H1 (cell line): Measurements from ENCODE around the gene GCLC. TPM values are rescaled to one million over a fixed set of nuclear protein-coding genes. Genes with fewer than 3 reads are reported as not detected.

Experiments
- CTCF ChIA-PET: fragments of 300-600 bp; sonication (Branson Sonifier 250); formaldehyde crosslinking; loops from one replicate; lab custom pipeline; 2021; ENCODE audit not compliant: partially characterized antibody; lab: Charles Lee
- POLR2A ChIA-PET: fragments of 300-600 bp; sonication (Branson Sonifier 250); formaldehyde crosslinking; loops from one replicate; lab custom pipeline; 2021; ENCODE audit warnings: inconsistent platforms; ENCODE audit not compliant: partially characterized antibody; lab: Charles Lee
- DNase-seq, 2 experiments: peaks; one replicate each; pipeline versions ENCODE4 v3.0.0 to v3.0.0-alpha.2; 2010 to 2022; ENCODE audit warnings: low spot score in 2 of 2, low read depth in 1 of 2, mixed read lengths in 1 of 2
- FAIRE-seq: peaks from 2 replicates; lab custom pipeline; 2011; peaks lifted over from hg19 to GRCh38; lab: Jason Lieb, UNC
- H2AFZ ChIP-seq: 2 replicates; pipeline ENCODE4 v1.8.1; 2012; ENCODE audit warnings: low read length, inconsistent platforms
- H2AK5ac ChIP-seq: 2 replicates; pipeline ENCODE4 v1.6.1; 2013; ENCODE audit warnings: low read depth, low read length
- H2BK120ac ChIP-seq: replicated peaks from 2 replicates; pipeline ENCODE3; 2013; ENCODE audit warnings: low read depth, low read length, inconsistent platforms
- H2BK12ac ChIP-seq: 2 replicates; pipeline ENCODE4 v1.6.1; 2013; ENCODE audit warnings: low read depth, low read length
- H2BK15ac ChIP-seq: 2 replicates; pipeline ENCODE4 v1.6.1; 2013; ENCODE audit warnings: low read length
- H2BK20ac ChIP-seq: 2 replicates; pipeline ENCODE4 v1.6.1; 2013; ENCODE audit warnings: low read length
- H2BK5ac ChIP-seq: 2 replicates; pipeline ENCODE4 v1.6.1; 2013; ENCODE audit warnings: low read depth, low read length
- H3K14ac ChIP-seq: 2 replicates; pipeline ENCODE4 v1.6.1; 2013; ENCODE audit warnings: inconsistent platforms; ENCODE audit not compliant: insufficient read length
- H3K18ac ChIP-seq: 2 replicates; pipeline ENCODE4 v1.6.1; 2013; ENCODE audit warnings: low read length; ENCODE audit errors: extremely low read depth
- H3K23ac ChIP-seq: 2 replicates; pipeline ENCODE4 v1.6.1; 2013; ENCODE audit warnings: inconsistent platforms; ENCODE audit not compliant: insufficient read length
- H3K23me2 ChIP-seq: 2 replicates; pipeline ENCODE4 v1.6.1; 2013; ENCODE audit warnings: low read depth, low read length
- H3K27ac ChIP-seq: 2 replicates; pipeline ENCODE4 v1.6.1; 2011; ENCODE audit warnings: low read depth, low read length, inconsistent platforms
- H3K27me3 ChIP-seq, 4 experiments: replicated peaks in 1 of 4; 1 replicate in 1 of 4; 2 replicates in 3 of 4; pipeline versions ENCODE4 v1.6.1 to v1.8.1; 2011 to 2013; ENCODE audit warnings: low read length in 3 of 4, mild to moderate bottlenecking in 3 of 4, inconsistent platforms in 2 of 4, mixed read lengths in 2 of 4, moderate library complexity in 1 of 4; ENCODE audit not compliant: control insufficient read depth in 3 of 4, insufficient read depth in 3 of 4; ENCODE audit errors: extremely low read depth in 1 of 4
- H3K36me3 ChIP-seq, 4 experiments: 2 replicates each; pipeline versions ENCODE4 v1.6.1 to v1.8.1; 2011 to 2013; ENCODE audit warnings: mild to moderate bottlenecking in 4 of 4, low read length in 3 of 4, moderate library complexity in 2 of 4, control low read depth in 1 of 4, inconsistent platforms in 1 of 4; ENCODE audit not compliant: insufficient read depth in 4 of 4, control insufficient read depth in 2 of 4
- H3K4ac ChIP-seq: replicated peaks from 2 replicates; pipeline ENCODE3; 2013; ENCODE audit warnings: low read length, low read depth, mixed read lengths, inconsistent platforms; ENCODE audit not compliant: insufficient read length
- H3K4me1 ChIP-seq, 4 experiments: replicated peaks in 1 of 4; 1 replicate in 1 of 4; 2 replicates in 3 of 4; pipeline versions ENCODE4 v1.6.1 to v1.8.1; 2011 to 2013; ENCODE audit warnings: low read length in 3 of 4, inconsistent platforms in 2 of 4, mixed read lengths in 1 of 4; ENCODE audit not compliant: insufficient read depth in 4 of 4, control insufficient read depth in 3 of 4
- H3K4me2 ChIP-seq, 2 experiments: 2 replicates each; pipeline versions ENCODE4 v1.6.1 to v1.8.1; 2011 to 2013; ENCODE audit warnings: low read depth in 2 of 2, low read length in 2 of 2, control low read depth in 1 of 2, inconsistent platforms in 1 of 2, mild to moderate bottlenecking in 1 of 2; ENCODE audit not compliant: insufficient read depth in 1 of 2
- H3K4me3 ChIP-seq, 4 experiments: fragments of 200-600, 300-600 bp in 1 of 4; sonication (generic), shearing (Covaris generic), sonication (Bioruptor Twin) in 1 of 4; 2 replicates each; pipeline versions ENCODE4 v1.5.1 to v1.8.1; 2011 to 2016; ENCODE audit warnings: low read length in 4 of 4, low read depth in 3 of 4, control low read depth in 2 of 4, inconsistent platforms in 2 of 4, mild to moderate bottlenecking in 2 of 4, mixed read lengths in 1 of 4, moderate library complexity in 1 of 4; ENCODE audit not compliant: insufficient read depth in 2 of 4; ENCODE audit errors: extremely low read depth in 1 of 4
- H3K56ac ChIP-seq: replicated peaks from 2 replicates; pipeline ENCODE3; 2013; ENCODE audit warnings: low read depth, mild to moderate bottlenecking, mixed read lengths, low read length, inconsistent platforms; ENCODE audit not compliant: insufficient read length
- H3K79me1 ChIP-seq: 2 replicates; pipeline ENCODE4 v1.6.1; 2013; ENCODE audit warnings: low read depth, low read length, control low read depth
- H3K79me2 ChIP-seq, 2 experiments: 2 replicates each; pipeline versions ENCODE4 v1.6.1 to v1.8.1; 2012 to 2013; ENCODE audit warnings: low read length in 2 of 2, mild to moderate bottlenecking in 2 of 2, inconsistent platforms in 1 of 2; ENCODE audit not compliant: insufficient read depth in 2 of 2, control insufficient read depth in 1 of 2
- H3K9ac ChIP-seq, 4 experiments: replicated peaks in 1 of 4; 1 replicate in 1 of 4; 2 replicates in 3 of 4; pipeline versions ENCODE4 v1.6.1 to v1.8.1; 2011 to 2013; ENCODE audit warnings: low read depth in 3 of 4, low read length in 3 of 4, control low read depth in 2 of 4, mild to moderate bottlenecking in 2 of 4, moderate library complexity in 2 of 4, inconsistent platforms in 1 of 4; ENCODE audit errors: extremely low read depth in 1 of 4
- H3K9me3 ChIP-seq, 2 experiments: 2 replicates each; pipeline versions ENCODE4 v1.6.1 to v1.8.1; 2012 to 2013; ENCODE audit warnings: mild to moderate bottlenecking in 2 of 2, moderate library complexity in 2 of 2, control low read depth in 1 of 2, inconsistent platforms in 1 of 2, low read depth in 1 of 2, low read length in 1 of 2, mixed read lengths in 1 of 2; ENCODE audit not compliant: insufficient read depth in 2 of 2
- H4K20me1 ChIP-seq, 2 experiments: replicated peaks in 1 of 2; 2 replicates each; pipeline versions ENCODE3 to v1.8.1; 2011 to 2013; ENCODE audit warnings: inconsistent platforms in 2 of 2, low read length in 2 of 2, mild to moderate bottlenecking in 1 of 2; ENCODE audit not compliant: insufficient read depth in 2 of 2, control insufficient read depth in 1 of 2
- H4K5ac ChIP-seq: 2 replicates; pipeline ENCODE4 v1.6.1; 2013; ENCODE audit warnings: low read length, low read depth, mixed read lengths, inconsistent platforms; ENCODE audit not compliant: insufficient read length
- H4K8ac ChIP-seq: 2 replicates; pipeline ENCODE4 v1.8.0; 2013; ENCODE audit warnings: mild to moderate bottlenecking, moderate library complexity, low read length, inconsistent platforms; ENCODE audit not compliant: insufficient read depth; ENCODE audit errors: extremely low read depth
- H4K91ac ChIP-seq: replicated peaks from 2 replicates; pipeline ENCODE3; 2013; ENCODE audit warnings: low read length, mixed read lengths, inconsistent platforms; ENCODE audit not compliant: insufficient read length
- BACH1 ChIP-seq: IDR thresholded peaks from 2 replicates; pipeline ENCODE4 v1.6.1; 2012; ENCODE audit warnings: low read length, improper control_type of control experiment
- SIRT6 ChIP-seq: IDR thresholded peaks from one replicate; pipeline ENCODE4 v1.7.1; 2012; ENCODE audit warnings: low read length, inconsistent platforms
- SP4 ChIP-seq: IDR thresholded peaks from 2 replicates; pipeline ENCODE4 v1.6.1; 2012; ENCODE audit warnings: low read length, inconsistent platforms
- WGBS, 2 experiments: shearing (Covaris generic) in 1 of 2; methylation state at CpG; one replicate each; pipeline versions ENCODE4 v1.1.6 to v1.1.7; 2013 to 2015; ENCODE audit warnings: low lambda C conversion rate in 2 of 2, mixed read lengths in 2 of 2, inconsistent platforms in 1 of 2, low coverage in 1 of 2, missing lambda C conversion rate in 1 of 2; ENCODE audit not compliant: insufficient replicate concordance in 2 of 2, insufficient coverage in 1 of 2, insufficient read length in 1 of 2; ENCODE audit errors: extremely low coverage in 1 of 2, missing lambda C conversion rate in 1 of 2; 5-methylcytosine and 5-hydroxymethylcytosine counted together
- polyA plus RNA-seq, 7 experiments: library from polyadenylated mRNA; depleted of rRNA in 3 of 7; stranded (reverse) in 5 of 7; unstranded in 2 of 7; fragments of >200 nt in 5 of 7; fragments of 200-250 nt in 2 of 7; gene quantifications; 1 replicate in 5 of 7; 2 replicates in 1 of 7; 4 replicates in 1 of 7; pipeline versions ENCODE4 v1.2.1 to v1.2.3, GENCODE V29; 2011 to 2013; ENCODE audit warnings: missing spikeins in 2 of 7, mixed read lengths in 2 of 7
- total RNA-seq: library from RNA; stranded (reverse); fragmentation: NEBNext Ultra II Directional; extraction: Animal tissue kit (Norgen Biotek cat#: 25700); gene quantifications from 2 replicates; pipeline ENCODE4 v1.2.1, GENCODE V29; 2021

Gene GCLC
- total and polyA plus RNA-seq, 2 of the 8 experiments (the other 6 are each of a cell fraction or from before 2014, with no cell fraction given), result 15.8 to 54.0 TPM

- no peaks in the 10 kb centered on the region for H3K4me1 ChIP-seq
- no peak overlapping the region for H3K4me3 ChIP-seq
- TF ChIP-seq SP4 (no peak), SIRT6 (no peak), BACH1 (no peak)
- no peak overlapping the region for H4K8ac ChIP-seq
- H2BK120ac ChIP-seq, result no peak overlapping the region
- no peak overlapping the region for H3K56ac ChIP-seq
- no peak overlapping the region for H2AK5ac ChIP-seq
- H3K18ac ChIP-seq, result no peak overlapping the region
- H3K27me3 ChIP-seq, result no peaks in the 10 kb centered on the region
- H4K20me1 ChIP-seq, result no peaks in the 10 kb centered on the region
- no peak overlapping the region for H2AFZ ChIP-seq
- H3K79me2 ChIP-seq, result no peaks in the 10 kb centered on the region
- H3K4me2 ChIP-seq, result no peak overlapping the region
- no peak overlapping the region for H2BK20ac ChIP-seq
- no peak overlapping the region for H3K4ac ChIP-seq
- no peaks in the 10 kb centered on the region for H3K36me3 ChIP-seq
- no peak overlapping the region for H3K27ac ChIP-seq
- 91% methylated on average over 3 of the region's 3 CpGs; no CpG with 5 or more reads in 1 of the 2 experiments for WGBS, 2 experiments
- H3K9me3 ChIP-seq, result peaks cover 0 to 10% of the 10 kb centered on the region in 2 experiments; a peak in 2 of 4 replicates
- no peaks in the 10 kb centered on the region for H3K23me2 ChIP-seq
- H2BK5ac ChIP-seq, result no peak overlapping the region
- no peak overlapping the region for H3K14ac ChIP-seq
- no peak overlapping the region for H2BK12ac ChIP-seq
- ChIA-PET POLR2A (no interaction called here), CTCF (no interaction called here)
- no peak overlapping the region for H2BK15ac ChIP-seq
- no peaks in the 10 kb centered on the region for H3K79me1 ChIP-seq
- no peak overlapping the region for H3K23ac ChIP-seq
- DNase-seq (no peak), FAIRE-seq (no peak)
- H4K5ac ChIP-seq, result no peak overlapping the region
- H3K9ac ChIP-seq, result no peak overlapping the region
- no peak overlapping the region for H4K91ac ChIP-seq
These were observed 21.0 kb upstream of the GCLC start for GRCh38 chr6:53565886-53566285.
